ENCODE measurements around the gene ARHGAP4. TPM values are rescaled to one million over a fixed set of nuclear protein-coding genes. Genes with fewer than 3 reads are reported as not detected.

ARHGAP4 gene
- total and polyA plus RNA-seq, 10 donors, result 176 to 713 (median 269) TPM

DNA sequence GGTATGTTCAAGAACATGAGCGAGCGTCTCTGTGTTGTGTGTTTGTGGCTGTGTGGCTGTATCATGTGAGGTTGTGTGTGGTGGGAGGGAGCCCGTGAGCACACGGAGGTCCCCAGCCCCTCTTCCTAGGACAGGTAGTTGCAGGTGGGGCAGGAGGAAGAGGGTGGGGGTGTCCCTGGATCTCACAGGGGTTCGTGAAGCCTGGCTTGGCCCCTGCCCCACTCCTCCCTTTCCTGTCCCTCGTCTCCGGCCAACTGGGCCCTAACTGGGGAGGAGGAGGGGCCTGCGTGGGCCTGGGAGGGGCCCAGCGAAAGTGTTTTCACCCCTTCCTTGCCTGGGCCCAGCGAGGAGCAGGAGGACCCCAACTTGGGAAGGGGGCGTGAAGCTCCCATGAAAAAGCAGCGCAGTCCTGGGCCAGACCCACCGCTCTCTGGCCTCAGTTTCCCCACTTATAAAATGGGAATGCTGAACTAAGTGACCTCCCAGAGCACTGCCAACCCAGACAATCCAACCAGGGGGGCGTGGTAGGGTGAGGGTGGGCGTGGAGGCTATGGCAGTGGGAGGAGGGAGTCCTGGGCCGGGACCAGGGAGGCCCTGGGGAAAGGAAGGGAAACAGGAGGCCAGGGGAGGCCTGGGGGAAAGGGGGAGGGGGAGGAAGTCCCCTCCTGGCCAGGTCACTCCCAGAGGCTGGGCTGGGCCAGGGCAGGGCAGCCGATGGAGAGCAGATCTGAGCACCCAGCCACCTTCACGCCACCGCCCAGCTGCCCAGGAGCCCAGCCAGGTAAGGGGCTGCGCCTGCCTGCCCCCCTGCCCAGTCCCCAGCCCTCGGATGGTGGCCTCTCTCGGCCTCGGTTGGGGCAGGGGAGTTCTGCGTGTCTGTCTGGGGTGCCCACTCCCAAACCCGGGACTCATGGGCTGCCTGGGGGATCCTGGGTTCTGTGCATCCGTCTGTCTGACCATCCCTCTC is 21.8 kb downstream of the ARHGAP4 start, which contains the start of gene AVPR2:
Gene AVPR2, plus strand, starts transcription at position 683 of the 967 bp plus-strand sequence. CDS start 473 bp downstream, outside the sequence.
- TF ChIP-seq POLR2AphosphoS5 (IDR thresholded peaks at IDR 0.05) (peak; percentile 46 to 69 (median 59)), POLR2A (IDR thresholded peaks at IDR 0.05) (no peak)
- Histone ChIP-seq H3K27ac (peak within 1 kb of the TSS in 6 of 8 donors; percentile 47 to 78 (median 57)), H3K4me3 (peak within 1 kb of the TSS in 1 of 8 donors; percentile 25), H3K27me3 (replicated peaks in 1 of 7) (peaks cover 0 to 4% (median 0%) of the 10 kb centered on the region in 7 donors), H3K36me3 (peaks cover 0 to 26% (median 8%) of the 10 kb centered on the region in 6 donors), H3K9me3 (peaks cover 0 to under 1% (median 0%) of the 10 kb centered on the region in 8 donors), H3K4me1 (peaks cover 12 to 70% (median 51%) of the 10 kb centered on the region in 6 donors)
- intact Hi-C loops (cut with DNase I; ENCODE audit: low total_unique reads), result no loop called here
- DNase-seq, result no peak
- 24 to 59% (median 37%) methylated on average over 10 to 26 of the region's 26 CpGs for WGBS, 5 donors

DNA sequence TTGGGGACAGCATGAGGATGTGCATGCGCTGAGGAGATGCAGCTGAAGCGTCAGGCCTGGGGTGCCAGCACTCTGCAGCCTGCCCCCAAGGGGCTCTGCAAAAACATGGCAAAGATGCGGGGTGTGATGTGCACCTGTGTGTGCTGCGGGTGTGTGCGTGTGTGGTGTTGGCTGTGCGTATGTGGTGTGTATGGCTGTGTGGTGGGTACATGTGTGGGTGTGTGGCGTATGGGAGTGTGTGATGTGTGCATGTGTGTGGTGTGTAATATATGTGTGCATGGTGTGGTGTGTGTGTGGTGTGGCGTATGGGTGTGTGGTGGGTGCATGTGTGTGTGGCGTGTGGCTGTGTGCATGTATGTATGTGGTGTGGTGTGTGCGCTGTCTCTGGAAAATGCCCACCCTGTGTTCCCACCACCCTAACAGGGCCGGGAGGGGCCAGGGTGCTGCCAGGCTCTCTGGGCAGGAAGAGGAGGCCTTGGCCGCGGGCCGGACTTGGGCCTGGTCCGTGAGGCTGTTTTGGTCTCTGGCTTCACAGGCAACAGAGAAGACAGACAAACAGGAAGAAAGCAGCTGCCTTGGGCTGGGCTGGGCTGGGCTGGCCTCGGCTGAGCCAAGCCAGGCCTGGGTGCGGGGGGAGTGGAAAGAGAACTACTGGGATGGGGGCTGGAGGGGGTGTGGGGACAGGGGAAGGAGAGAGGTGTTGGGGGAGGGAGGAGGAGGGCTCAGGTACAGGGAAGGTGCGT is 22.7 kb downstream of the ARHGAP4 start:
- Histone ChIP-seq H3K9me3 (peaks cover 0 to 5% (median 0%) of the 10 kb centered on the region in 8 donors), H3K36me3 (peaks cover 0 to 17% (median 2%) of the 10 kb centered on the region in 6 donors), H3K4me3 (peak overlapping the region in 1 of 8 donors; percentile 25), H3K4me1 (peaks cover 12 to 70% (median 51%) of the 10 kb centered on the region in 6 donors), H3K27ac (peak overlapping the region in 6 of 8 donors; percentile 47 to 78 (median 57)), H3K27me3 (replicated peaks in 1 of 7) (no peaks in the 10 kb centered on the region)
- DNase-seq, result peak; percentile 86
- 33 to 60% (median 41%) methylated on average over 15 to 18 of the region's 18 CpGs for WGBS, 5 donors
- TF ChIP-seq POLR2AphosphoS5 (IDR thresholded peaks at IDR 0.05) (peak in 1 of 3 donors; percentile 57), POLR2A (IDR thresholded peaks at IDR 0.05) (no peak)
- TF ChIP-seq, protein P1, sequence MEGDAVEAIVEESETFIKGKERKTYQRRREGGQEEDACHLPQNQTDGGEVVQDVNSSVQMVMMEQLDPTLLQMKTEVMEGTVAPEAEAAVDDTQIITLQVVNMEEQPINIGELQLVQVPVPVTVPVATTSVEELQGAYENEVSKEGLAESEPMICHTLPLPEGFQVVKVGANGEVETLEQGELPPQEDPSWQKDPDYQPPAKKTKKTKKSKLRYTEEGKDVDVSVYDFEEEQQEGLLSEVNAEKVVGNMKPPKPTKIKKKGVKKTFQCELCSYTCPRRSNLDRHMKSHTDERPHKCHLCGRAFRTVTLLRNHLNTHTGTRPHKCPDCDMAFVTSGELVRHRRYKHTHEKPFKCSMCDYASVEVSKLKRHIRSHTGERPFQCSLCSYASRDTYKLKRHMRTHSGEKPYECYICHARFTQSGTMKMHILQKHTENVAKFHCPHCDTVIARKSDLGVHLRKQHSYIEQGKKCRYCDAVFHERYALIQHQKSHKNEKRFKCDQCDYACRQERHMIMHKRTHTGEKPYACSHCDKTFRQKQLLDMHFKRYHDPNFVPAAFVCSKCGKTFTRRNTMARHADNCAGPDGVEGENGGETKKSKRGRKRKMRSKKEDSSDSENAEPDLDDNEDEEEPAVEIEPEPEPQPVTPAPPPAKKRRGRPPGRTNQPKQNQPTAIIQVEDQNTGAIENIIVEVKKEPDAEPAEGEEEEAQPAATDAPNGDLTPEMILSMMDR (IDR thresholded peaks at IDR 0.05 in 8 of 11, conservative IDR thresholded peaks at IDR 0.05 in 3 of 11), result no peak
- intact Hi-C loops (cut with DNase I; ENCODE audit: low total_unique reads), result no loop called here

DNA sequence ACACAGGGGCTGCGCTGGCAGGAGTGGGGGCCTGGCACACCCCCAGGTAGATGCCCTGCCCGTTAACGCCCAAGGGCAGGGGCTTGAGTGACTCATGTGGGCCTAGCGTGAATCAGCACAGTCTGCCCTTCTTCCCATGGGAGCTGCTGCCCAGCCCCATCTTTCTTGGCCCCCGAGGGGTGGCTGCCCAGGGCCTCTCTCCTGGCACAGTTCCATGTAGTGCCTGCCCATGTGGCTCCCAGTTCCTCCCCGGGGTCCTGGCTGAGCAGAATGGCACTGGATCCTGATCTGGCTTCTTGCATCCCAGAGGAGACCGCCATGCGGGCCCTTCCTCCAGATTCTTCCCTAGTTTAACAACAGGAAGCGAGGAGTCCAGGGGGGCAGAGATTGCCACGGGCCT is 23.7 kb downstream of the ARHGAP4 start:
- peak in 1 of 3 donors; percentile 47 for TF ChIP-seq POLR2AphosphoS5 (IDR thresholded peaks at IDR 0.05)
- no peak for TF ChIP-seq POLR2A (IDR thresholded peaks at IDR 0.05)
- WGBS, 5 donors, result 42 to 66% (median 55%) methylated on average over 7 to 10 of the region's 10 CpGs
- H3K27me3 ChIP-seq (replicated peaks in 1 of 7), result no peaks in the 10 kb centered on the region

DNA sequence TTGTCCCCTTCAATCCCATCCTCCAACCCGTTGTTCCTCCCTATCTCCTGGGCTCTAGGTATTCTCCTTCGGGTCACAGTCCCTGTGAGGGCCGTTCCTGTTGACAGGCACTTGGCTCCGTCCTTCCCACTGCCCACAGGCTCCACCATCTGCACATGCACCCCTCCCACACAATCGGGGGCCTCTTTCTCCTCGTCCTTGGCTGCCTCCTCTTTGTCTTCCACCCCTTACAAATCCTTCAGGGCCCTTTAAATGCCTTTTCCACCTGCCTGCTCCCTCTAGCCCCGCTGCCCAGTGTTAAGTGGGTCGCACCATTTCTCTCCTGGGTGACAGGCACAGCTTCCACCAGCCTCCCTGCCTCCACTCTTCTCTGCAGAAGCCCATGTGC is 24.3 kb downstream of the ARHGAP4 start:
- no peak for DNase-seq
- no peak for TF ChIP-seq POLR2AphosphoS5 (IDR thresholded peaks at IDR 0.05)
- TF ChIP-seq, protein P1 (IDR thresholded peaks at IDR 0.05 in 8 of 11, conservative IDR thresholded peaks at IDR 0.05 in 3 of 11), result no peak
- TF ChIP-seq POLR2A (IDR thresholded peaks at IDR 0.05), result no peak
- Histone ChIP-seq H3K4me3 (no peak overlapping the region), H3K27ac (peak overlapping the region in 1 of 8 donors; percentile 61), H3K36me3 (peaks cover 0 to under 1% (median 0%) of the 10 kb centered on the region in 6 donors), H3K9me3 (peaks cover 0 to 5% (median 0%) of the 10 kb centered on the region in 8 donors), H3K4me1 (peaks cover 12 to 69% (median 51%) of the 10 kb centered on the region in 6 donors), H3K27me3 (replicated peaks in 1 of 7) (no peaks in the 10 kb centered on the region)
- 57 to 66% (median 64%) methylated on average over 8 of the region's 8 CpGs for WGBS, 5 donors
- intact Hi-C loops (cut with DNase I; ENCODE audit: low total_unique reads), result no loop called here

More for the DNA sequence above, 23.7 kb downstream of the ARHGAP4 start:
- H3K27ac ChIP-seq, result peak overlapping the region in 1 of 8 donors; percentile 7
- peaks cover 0 to 5% (median 0%) of the 10 kb centered on the region in 8 donors for H3K9me3 ChIP-seq
- intact Hi-C loops (cut with DNase I; ENCODE audit: low total_unique reads), result no loop called here
- no peak for DNase-seq
- peaks cover 0 to 7% (median 0%) of the 10 kb centered on the region in 6 donors for H3K36me3 ChIP-seq
- H3K4me1 ChIP-seq, result peaks cover 12 to 70% (median 51%) of the 10 kb centered on the region in 6 donors
- no peak overlapping the region for H3K4me3 ChIP-seq
